HEK293 (cell line): ENCODE results near the gene UNK.

Experiments used
- ZNF239 ChIP-seq: fragments of 450-650 bp; formaldehyde crosslinking; IDR thresholded peaks from 2 replicates; pipeline ENCODE4 v1.5.1; 2016; ENCODE audit warnings: missing biosample characterization, missing genetic modification characterization
- ZNF274 ChIP-seq, 2 experiments: fragments of 200-500 bp in 1 of 2; fragments of 450-650 bp in 1 of 2; sonication (Bioruptor generic) in 1 of 2; formaldehyde crosslinking in 1 of 2; IDR thresholded peaks; 2 replicates each; pipeline versions ENCODE4 v1.5.1 to v1.6.1; 2014 to 2016; ENCODE audit warnings: borderline replicate concordance in 1 of 2, inconsistent platforms in 1 of 2, low read length in 1 of 2, missing biosample characterization in 1 of 2, missing genetic modification characterization in 1 of 2
- ZNF768 ChIP-seq: fragments of 450-650 bp; formaldehyde crosslinking; IDR thresholded peaks from 2 replicates; pipeline ENCODE4 v1.5.1; 2018; ENCODE audit warnings: missing biosample characterization, mild to moderate bottlenecking, missing genetic modification characterization

DNA sequence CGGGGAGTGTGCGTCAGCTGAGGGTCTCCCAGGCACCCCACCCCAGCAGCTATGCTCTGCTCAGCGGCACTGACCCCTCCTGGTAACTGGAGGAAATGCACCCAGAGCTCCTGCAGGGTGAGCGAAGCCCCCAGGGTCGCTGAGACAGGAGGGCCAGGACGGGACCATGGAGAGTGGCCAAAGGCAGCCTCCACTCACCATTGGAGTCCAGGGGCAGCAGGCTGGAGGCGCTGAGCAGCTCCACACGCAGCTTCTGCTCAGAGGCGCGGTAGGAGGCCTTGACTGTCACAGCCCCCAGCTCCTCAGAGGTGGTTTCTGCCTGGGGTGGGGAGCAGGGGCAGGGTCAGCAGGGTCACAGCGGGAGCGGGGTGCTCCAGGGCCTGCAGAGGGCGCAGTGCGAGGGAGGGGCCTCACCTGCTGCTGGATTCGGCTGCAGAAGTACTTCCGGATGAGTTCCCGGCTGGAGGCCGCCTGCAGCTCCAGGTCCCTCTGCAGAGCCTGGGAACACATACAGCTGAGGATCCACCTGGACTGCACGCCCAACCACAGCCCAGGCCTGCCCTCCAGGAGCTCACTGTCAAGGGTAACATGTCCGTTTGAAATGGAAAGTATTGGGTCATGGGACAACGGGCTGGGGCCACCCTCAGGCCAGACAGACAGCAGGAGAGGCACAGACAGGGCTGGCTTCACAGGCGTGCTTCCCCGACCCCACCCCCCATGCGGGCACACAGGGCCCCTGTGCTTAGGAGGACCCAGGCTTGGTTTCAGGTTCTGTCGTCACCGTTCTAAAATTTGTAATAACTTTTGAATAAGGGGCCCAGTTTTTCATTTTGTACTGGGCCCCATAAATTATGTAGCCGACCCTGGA is 45.8 kb downstream of the UNK start:
- no peak for TF ChIP-seq ZNF239 (tag by site-specific recombination)
- TF ChIP-seq ZNF768 (tag by site-specific recombination), result no peak
- no peak for TF ChIP-seq ZNF274 (IDR thresholded peaks at IDR 0.05; ENCODE audit: low read length)
- no peak for TF ChIP-seq ZNF274 (tag by site-specific recombination; IDR thresholded peaks at IDR 0.05; ENCODE audit: borderline replicate concordance)
